B cell (primary cell): ENCODE data around the gene COMMD8. TPM values are rescaled to one million over a fixed set of nuclear protein-coding genes. Genes with fewer than 3 reads are reported as not detected.

ENCODE experiments used
- ATAC-seq: fragments of 200-7000 bp; cut with Tn5 transposase; one replicate; pipeline ENCODE4 v1.10.0; 2021; ENCODE audit warnings: low read depth, mild to moderate bottlenecking, moderate number of reproducible peaks, moderate library complexity
- CTCF ChIA-PET: fragments of 350-600 bp; sonication (Branson Sonifier 250); formaldehyde crosslinking; loops from one replicate; lab custom pipeline; 2021; ENCODE audit warnings: antibody characterized with exemption, inconsistent platforms; lab: Charles Lee
- POLR2A ChIA-PET: fragments of 350-600 bp; sonication (Branson Sonifier 250); formaldehyde crosslinking; loops from one replicate; lab custom pipeline; 2021; ENCODE audit warnings: antibody characterized with exemption; lab: Charles Lee
- DNase-seq: peaks from one replicate; pipeline ENCODE4 v3.0.0; 2013
- H2AFZ ChIP-seq: 2 replicates; pipeline ENCODE4 v1.6.1; 2012; ENCODE audit warnings: mild to moderate bottlenecking, low read depth, low read length; ENCODE audit not compliant: insufficient read depth, poor library complexity, severe bottlenecking
- H3K27ac ChIP-seq, 2 donors: 1 replicate in 1 of 2; 2 replicates in 1 of 2; pipeline ENCODE4 v1.5.1; 2012 to 2013; ENCODE audit warnings: low read length in 2 of 2, mild to moderate bottlenecking in 2 of 2, moderate library complexity in 1 of 2
- H3K27me3 ChIP-seq, 4 experiments: fragments of 200-600 bp in 1 of 4; sonication (generic) in 1 of 4; replicated peaks in 1 of 4; 1 replicate in 2 of 4; 2 replicates in 2 of 4; pipeline versions ENCODE4 v1.6.1 to v1.7.0; 2013 to 2016; ENCODE audit warnings: low read length in 3 of 4, mild to moderate bottlenecking in 2 of 4, mixed read lengths in 1 of 4, moderate library complexity in 1 of 4; ENCODE audit not compliant: insufficient read depth in 4 of 4, control insufficient read depth in 3 of 4; ENCODE audit errors: control extremely low read depth in 1 of 4
- H3K36me3 ChIP-seq, 2 experiments: replicated peaks in 1 of 2; 1 replicate in 1 of 2; 2 replicates in 1 of 2; pipeline versions ENCODE4 v1.6.1 to v1.7.1; 2013; ENCODE audit warnings: low read length in 1 of 2; ENCODE audit not compliant: insufficient read depth in 2 of 2, control insufficient read depth in 1 of 2; ENCODE audit errors: control extremely low read depth in 1 of 2, extremely low read depth in 1 of 2
- H3K4me1 ChIP-seq, 2 donors: fragments of 200-600 bp in 1 of 2; sonication (generic) in 1 of 2; 1 replicate in 1 of 2; 2 replicates in 1 of 2; pipeline versions ENCODE4 v1.5.1 to v1.6.1; 2013 to 2017; ENCODE audit warnings: low read length in 2 of 2; ENCODE audit not compliant: control insufficient read depth in 2 of 2, insufficient read depth in 2 of 2
- H3K4me2 ChIP-seq: replicated peaks from 2 replicates; pipeline ENCODE3; 2012; ENCODE audit warnings: mild to moderate bottlenecking, low read depth, low read length; ENCODE audit not compliant: poor library complexity, severe bottlenecking
- H3K4me3 ChIP-seq, 5 experiments: fragments of 200-600 bp in 1 of 5; sonication (generic) in 1 of 5; 1 replicate in 3 of 5; 2 replicates in 2 of 5; pipeline versions ENCODE4 v1.5.1 to v1.7.0; 2011 to 2016; ENCODE audit warnings: low read length in 4 of 5, mild to moderate bottlenecking in 4 of 5, low read depth in 2 of 5, control low read depth in 1 of 5, moderate library complexity in 1 of 5; ENCODE audit not compliant: insufficient read depth in 1 of 5; ENCODE audit errors: control extremely low read depth in 1 of 5, extremely low read depth in 1 of 5
- H3K79me2 ChIP-seq: fragments of 200-600 bp; sonication (generic); one replicate; pipeline ENCODE4 v1.6.0; 2016; ENCODE audit warnings: low read length; ENCODE audit not compliant: control insufficient read depth, insufficient read depth
- H3K9ac ChIP-seq: fragments of 200-600 bp; sonication (generic); 2 replicates; pipeline ENCODE4 v1.6.1; 2017; ENCODE audit warnings: mild to moderate bottlenecking, low read length, moderate library complexity
- H3K9me3 ChIP-seq, 3 donors: one replicate each; pipeline versions ENCODE4 v1.6.1 to v1.7.1; 2013; ENCODE audit warnings: low read length in 2 of 3; ENCODE audit not compliant: control insufficient read depth in 2 of 3, insufficient read depth in 1 of 3; ENCODE audit errors: control extremely low read depth in 1 of 3
- H4K20me1 ChIP-seq: 2 replicates; pipeline ENCODE4 v1.6.0; 2012; ENCODE audit warnings: mild to moderate bottlenecking, low read length; ENCODE audit not compliant: insufficient read depth, control insufficient read depth, poor library complexity, severe bottlenecking
- H3K27ac Mint-ChIP-seq: one replicate; pipeline ENCODE4 v1.8.0; 2021; ENCODE audit warnings: mixed read lengths
- H3K27me3 Mint-ChIP-seq: one replicate; pipeline ENCODE4 v1.8.0; 2021; ENCODE audit warnings: mixed read lengths
- H3K4me1 Mint-ChIP-seq: one replicate; pipeline ENCODE4 v1.8.0; 2021; ENCODE audit warnings: mixed read lengths
- H3K4me3 Mint-ChIP-seq: one replicate; pipeline ENCODE4 v1.8.0; 2021; ENCODE audit warnings: mixed read lengths
- H3K9me3 Mint-ChIP-seq: one replicate; pipeline ENCODE4 v1.8.0; 2022; ENCODE audit warnings: mixed read lengths; ENCODE audit not compliant: insufficient read depth
- EZH2 ChIP-seq: IDR thresholded peaks from 2 replicates; pipeline ENCODE4 v1.6.1; 2012; ENCODE audit warnings: borderline replicate concordance, low read depth, mild to moderate bottlenecking, moderate library complexity, low read length; ENCODE audit not compliant: insufficient read depth, poor library complexity, severe bottlenecking
- WGBS: methylation state at CpG from one replicate; pipeline ENCODE4 v1.1.5; 2013; ENCODE audit warnings: missing lambda C conversion rate; ENCODE audit not compliant: insufficient coverage; 5-methylcytosine and 5-hydroxymethylcytosine counted together
- intact Hi-C: fragments of 100-400 bp; cut with micrococcal nuclease; formaldehyde crosslinking; loops from one replicate; pipeline ENCODE4 v1.10.0; 2022
- polyA plus RNA-seq: library from polyadenylated mRNA; depleted of rRNA; stranded (reverse); fragments of >200 nt; gene quantifications from 2 replicates; pipeline ENCODE4 v1.2.3, GENCODE V29; 2012
- total RNA-seq, 2 donors: library from RNA; stranded (reverse); fragments of 120-200 nt in 1 of 2; gene quantifications; 1 replicate in 1 of 2; 2 replicates in 1 of 2; pipeline versions ENCODE4 v1.2.3 to v1.2.4, GENCODE V29; 2013 to 2022
- TF ChIP-seq, protein P1 (sequence below): fragments of 200-600 bp; IDR thresholded peaks from one replicate; pipeline ENCODE4 v1.8.0; 2022; ENCODE audit warnings: antibody characterized with exemption, mild to moderate bottlenecking

The COMMD8 gene
- total and polyA plus RNA-seq, 2 donors (not counting 1 experiment from before 2014, with no cell fraction given), result 5.5 to 15.2 TPM

DNA sequence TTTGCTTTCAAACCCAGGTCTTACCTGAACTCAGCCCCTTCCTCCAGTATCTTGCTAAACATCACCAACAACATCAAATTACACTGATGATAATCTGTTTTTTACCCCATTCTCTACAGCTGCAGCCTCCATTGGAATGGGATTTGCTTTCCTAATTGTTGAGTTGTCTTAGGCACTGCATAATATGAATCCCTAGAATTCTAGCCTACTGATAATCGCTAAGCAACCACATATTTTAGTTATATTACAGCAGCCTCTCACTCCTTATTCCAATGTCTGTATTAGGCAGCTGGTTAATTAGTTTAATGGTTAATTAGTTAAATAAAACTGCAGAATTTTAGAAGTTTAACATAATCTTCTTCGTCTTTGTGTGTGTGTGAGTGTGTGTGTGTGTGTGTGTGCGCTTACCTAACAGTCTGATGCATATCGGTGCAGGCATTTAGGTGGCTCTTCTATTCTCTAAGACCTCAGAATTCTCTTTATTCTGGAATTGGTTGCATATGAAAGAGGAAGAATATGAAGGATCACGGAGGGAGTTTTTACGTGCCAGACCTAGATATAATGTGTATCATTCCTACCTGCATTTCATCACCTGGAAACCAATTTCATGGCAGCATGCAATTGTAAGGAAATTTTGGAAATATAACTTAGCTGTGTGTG, 5.3 kb upstream of the COMMD8 start:
- Histone ChIP-seq H3K36me3 (no peaks in the 10 kb centered on the region), H3K4me1 (peaks cover 8 to 12% of the 10 kb centered on the region in 2 donors), H4K20me1 (no peaks in the 10 kb centered on the region), H3K4me2 (no peak overlapping the region), H3K27me3 (no peaks in the 10 kb centered on the region), H3K79me2 (no peaks in the 10 kb centered on the region), H3K4me3 (no peak overlapping the region), H3K9me3 (peaks cover 0 to under 1% (median 0%) of the 10 kb centered on the region in 3 donors), H2AFZ (no peak overlapping the region), H3K27ac (no peak overlapping the region), H3K9ac (no peak overlapping the region)
- ATAC-seq (no peak), DNase-seq (no peak)
- TF ChIP-seq, protein P1, sequence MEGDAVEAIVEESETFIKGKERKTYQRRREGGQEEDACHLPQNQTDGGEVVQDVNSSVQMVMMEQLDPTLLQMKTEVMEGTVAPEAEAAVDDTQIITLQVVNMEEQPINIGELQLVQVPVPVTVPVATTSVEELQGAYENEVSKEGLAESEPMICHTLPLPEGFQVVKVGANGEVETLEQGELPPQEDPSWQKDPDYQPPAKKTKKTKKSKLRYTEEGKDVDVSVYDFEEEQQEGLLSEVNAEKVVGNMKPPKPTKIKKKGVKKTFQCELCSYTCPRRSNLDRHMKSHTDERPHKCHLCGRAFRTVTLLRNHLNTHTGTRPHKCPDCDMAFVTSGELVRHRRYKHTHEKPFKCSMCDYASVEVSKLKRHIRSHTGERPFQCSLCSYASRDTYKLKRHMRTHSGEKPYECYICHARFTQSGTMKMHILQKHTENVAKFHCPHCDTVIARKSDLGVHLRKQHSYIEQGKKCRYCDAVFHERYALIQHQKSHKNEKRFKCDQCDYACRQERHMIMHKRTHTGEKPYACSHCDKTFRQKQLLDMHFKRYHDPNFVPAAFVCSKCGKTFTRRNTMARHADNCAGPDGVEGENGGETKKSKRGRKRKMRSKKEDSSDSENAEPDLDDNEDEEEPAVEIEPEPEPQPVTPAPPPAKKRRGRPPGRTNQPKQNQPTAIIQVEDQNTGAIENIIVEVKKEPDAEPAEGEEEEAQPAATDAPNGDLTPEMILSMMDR, result no peak
- TF ChIP-seq EZH2, result no peak
- Mint-ChIP-seq H3K4me3 (no peak overlapping the region), H3K4me1 (peaks cover 19% of the 10 kb centered on the region), H3K9me3 (no peaks in the 10 kb centered on the region), H3K27me3 (no peaks in the 10 kb centered on the region), H3K27ac (no peak overlapping the region)
- WGBS, result no CpG with 5 or more reads among the region's 6 CpGs
- intact Hi-C loops, result no loop called here
- ChIA-PET POLR2A (no interaction called here), CTCF (interaction anchor here (3.4 kb wide), 1 partner anchor 16 kb away, joined by 13 read pairs; the partner anchor contains the start of gene ATP10D)

DNA sequence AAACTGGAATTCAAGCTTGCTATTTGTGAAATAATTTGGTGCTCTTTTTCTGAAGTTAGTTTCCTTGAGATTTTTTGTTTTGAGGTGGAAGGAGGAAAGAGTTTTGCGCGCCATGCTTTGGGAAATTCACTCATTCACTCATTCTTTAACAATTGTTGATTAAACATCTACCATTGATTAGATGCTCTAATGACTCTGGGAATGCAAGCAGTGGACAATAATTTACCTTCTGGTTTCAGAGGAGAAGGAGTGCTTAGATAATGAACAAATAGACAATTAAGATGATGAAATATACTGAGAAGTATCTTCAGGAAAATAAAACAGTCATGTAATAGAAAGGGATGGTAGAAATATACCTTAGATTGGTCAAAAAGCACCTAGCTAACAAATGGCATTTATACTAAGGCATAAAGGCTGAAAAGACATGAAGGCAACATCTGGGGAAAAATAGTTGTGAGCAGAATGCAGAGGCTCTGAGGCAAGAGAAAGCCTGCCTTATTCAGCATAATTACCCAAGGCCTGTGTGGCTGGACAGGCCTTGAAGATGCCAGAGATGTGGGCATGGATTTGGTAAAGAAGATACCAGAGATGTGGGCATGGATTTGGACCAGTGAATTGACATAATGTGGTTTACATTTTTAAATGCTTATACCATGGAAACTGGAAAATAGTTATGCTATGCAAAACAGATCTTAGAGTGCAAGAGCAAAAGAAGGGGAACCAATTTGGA, 2.7 kb upstream of the COMMD8 start:
- H2AFZ ChIP-seq, result no peak overlapping the region
- no peaks in the 10 kb centered on the region for H3K27me3 ChIP-seq
- no peaks in the 10 kb centered on the region for H3K36me3 ChIP-seq
- H3K27me3 Mint-ChIP-seq, result no peaks in the 10 kb centered on the region
- H3K4me3 Mint-ChIP-seq, result no peak overlapping the region
- no peaks in the 10 kb centered on the region for H3K9me3 ChIP-seq
- no peaks in the 10 kb centered on the region for H4K20me1 ChIP-seq
- ATAC-seq (no peak), DNase-seq (no peak)
- POLR2A ChIA-PET, result no interaction called here
- TF ChIP-seq, protein P1, result no peak
- no peak for TF ChIP-seq EZH2
- no peak overlapping the region for H3K9ac ChIP-seq
- peak overlapping the region; percentile 78 for H3K27ac Mint-ChIP-seq
- H3K79me2 ChIP-seq, result peaks cover 22% of the 10 kb centered on the region
- H3K9me3 Mint-ChIP-seq, result no peaks in the 10 kb centered on the region
- H3K27ac ChIP-seq, result peak overlapping the region in 1 of 2 donors; percentile 96
- H3K4me1 Mint-ChIP-seq, result peaks cover 42% of the 10 kb centered on the region
- H3K4me1 ChIP-seq, result peaks cover 22 to 27% of the 10 kb centered on the region in 2 donors
- intact Hi-C loops, result no loop called here
- no CpG with 5 or more reads among the region's 2 CpGs for WGBS
- CTCF ChIA-PET, result interaction anchor here (0.9 to 1.1 kb wide), 2 partner anchors 23 to 99 kb away, joined by 3 to 6 read pairs; no protein-coding TSS in a partner anchor
- H3K4me3 ChIP-seq, result no peak overlapping the region
- no peak overlapping the region for H3K4me2 ChIP-seq
